DOHH2 (cell line): ENCODE data around the gene GAB1.

Experiments used
- H3F3A ChIP-seq: fragments of 200-600 bp; sonication (generic), shearing (Covaris generic); 2 replicates; pipeline ENCODE4 v1.6.0; 2016; ENCODE audit warnings: antibody characterized with exemption, mild to moderate bottlenecking; ENCODE audit not compliant: control insufficient read depth, insufficient read depth
- H3K27ac ChIP-seq: fragments of 200-600 bp; sonication (generic); 2 replicates; pipeline ENCODE4 v1.5.1; 2014; ENCODE audit warnings: low read depth, mild to moderate bottlenecking, low read length, moderate library complexity
- H3K27me3 ChIP-seq: fragments of 200-600 bp; sonication (generic); 2 replicates; pipeline ENCODE4 v1.6.1; 2014; ENCODE audit warnings: mild to moderate bottlenecking, low read length, mixed read lengths; ENCODE audit not compliant: control insufficient read depth
- H3K36me3 ChIP-seq: fragments of 200-600 bp; sonication (generic); 2 replicates; pipeline ENCODE4 v1.6.1; 2014; ENCODE audit warnings: mild to moderate bottlenecking, low read length, moderate library complexity, mixed read lengths; ENCODE audit not compliant: control insufficient read depth
- H3K4me1 ChIP-seq: fragments of 200-600 bp; sonication (generic); 2 replicates; pipeline ENCODE4 v1.6.1; 2014; ENCODE audit warnings: mild to moderate bottlenecking, low read length, mixed read lengths; ENCODE audit not compliant: control insufficient read depth
- H3K4me2 ChIP-seq: fragments of 200-600 bp; sonication (generic); 2 replicates; pipeline ENCODE4 v1.6.0; 2014; ENCODE audit warnings: mild to moderate bottlenecking, low read length, moderate library complexity
- H3K4me3 ChIP-seq: fragments of 200-600 bp; sonication (generic); 2 replicates; pipeline ENCODE4 v1.5.1; 2014; ENCODE audit warnings: mild to moderate bottlenecking, low read length, mixed read lengths
- H3K79me2 ChIP-seq: fragments of 200-600 bp; sonication (generic); 2 replicates; pipeline ENCODE4 v1.6.1; 2014; ENCODE audit warnings: mild to moderate bottlenecking, low read length, mixed read lengths; ENCODE audit not compliant: control insufficient read depth
- H3K9me2 ChIP-seq: fragments of 200-600 bp; sonication (generic); replicated peaks from 2 replicates; pipeline ENCODE4 v1.6.1; 2014; ENCODE audit warnings: mild to moderate bottlenecking, low read length, mixed read lengths; ENCODE audit not compliant: control insufficient read depth
- H3K9me3 ChIP-seq: fragments of 200-600 bp; sonication (generic); 2 replicates; pipeline ENCODE4 v1.6.1; 2014; ENCODE audit warnings: antibody characterized with exemption, low read length, mixed read lengths; ENCODE audit not compliant: control insufficient read depth, insufficient read depth
- H4K20me1 ChIP-seq: fragments of 200-600 bp; sonication (generic); 2 replicates; pipeline ENCODE4 v1.6.0; 2014; ENCODE audit warnings: low read depth, mild to moderate bottlenecking, antibody characterized with exemption, low read length, moderate library complexity; ENCODE audit not compliant: control insufficient read depth, insufficient read depth
- CTCF ChIP-seq: fragments of 200-600 bp; sonication (generic); IDR thresholded peaks from one replicate; pipeline ENCODE4 v1.5.1; 2014; ENCODE audit warnings: antibody characterized with exemption, mild to moderate bottlenecking, low read depth, low read length; ENCODE audit not compliant: poor library complexity, severe bottlenecking
- EZH2phosphoT487 ChIP-seq: fragments of 200-600 bp; sonication (generic); IDR thresholded peaks from 2 replicates; pipeline ENCODE4 v1.6.1; 2017; ENCODE audit warnings: borderline replicate concordance, mild to moderate bottlenecking, antibody characterized with exemption, low read length, moderate library complexity, mixed read lengths

The GAB1 gene

GRCh38 chr4:143514901-143515300 lies 178.2 kb downstream of the GAB1 start:
- H3F3A ChIP-seq, result no peaks in the 10 kb centered on the region
- H3K36me3 ChIP-seq, result peaks cover 62% of the 10 kb centered on the region
- no peaks in the 10 kb centered on the region for H3K9me2 ChIP-seq
- peak overlapping the region; percentile 86 for H3K4me2 ChIP-seq
- H3K4me3 ChIP-seq, result peak overlapping the region; percentile 85
- H3K9me3 ChIP-seq, result no peaks in the 10 kb centered on the region
- H3K27ac ChIP-seq, result no peak overlapping the region
- H3K4me1 ChIP-seq, result peaks cover 38% of the 10 kb centered on the region
- peaks cover 65% of the 10 kb centered on the region for H3K79me2 ChIP-seq
- no peaks in the 10 kb centered on the region for H3K27me3 ChIP-seq
- H4K20me1 ChIP-seq, result peaks cover 28% of the 10 kb centered on the region
- TF ChIP-seq CTCF, result no peak
- TF ChIP-seq EZH2phosphoT487, result no peak

- H3K27ac ChIP-seq, result no peak overlapping the region
- no peaks in the 10 kb centered on the region for H3F3A ChIP-seq
- H3K4me3 ChIP-seq, result peak overlapping the region; percentile 85
- no peak for TF ChIP-seq CTCF
- TF ChIP-seq EZH2phosphoT487, result no peak
- peaks cover 28% of the 10 kb centered on the region for H4K20me1 ChIP-seq
- peak overlapping the region; percentile 86 for H3K4me2 ChIP-seq
- H3K79me2 ChIP-seq, result peaks cover 75% of the 10 kb centered on the region
- no peaks in the 10 kb centered on the region for H3K27me3 ChIP-seq
- H3K36me3 ChIP-seq, result peaks cover 72% of the 10 kb centered on the region
- no peaks in the 10 kb centered on the region for H3K9me2 ChIP-seq
- no peaks in the 10 kb centered on the region for H3K9me3 ChIP-seq
- H3K4me1 ChIP-seq, result peaks cover 38% of the 10 kb centered on the region
Measured at GRCh38 chr4:143515905-143516304, 179.2 kb downstream of the GAB1 start.

- Histone ChIP-seq H3K4me1 (peaks cover 30% of the 10 kb centered on the region), H3K9me2 (no peaks in the 10 kb centered on the region), H3K36me3 (peaks cover 89% of the 10 kb centered on the region), H3K4me3 (no peak overlapping the region), H3K27ac (no peak overlapping the region), H3K27me3 (no peaks in the 10 kb centered on the region), H3K79me2 (peaks cover 92% of the 10 kb centered on the region), H3K9me3 (no peaks in the 10 kb centered on the region), H4K20me1 (peaks cover 28% of the 10 kb centered on the region), H3K4me2 (no peak overlapping the region), H3F3A (0 out of 2 replicates have a peak, but pooled peaks cover 3% of the 10 kb centered on the region)
- TF ChIP-seq CTCF, result no peak
- TF ChIP-seq EZH2phosphoT487, result no peak
Measured at GRCh38 chr4:143517764-143518163, 181.1 kb downstream of the GAB1 start.
